SK-N-SH treated with all-trans-retinoic acid at 6 μM for 48 hours (cell line): ENCODE results near the gene GFRAL.
"Not testable (repeated sequence)": the region's sequence is repeated elsewhere in the genome, so short reads cannot be mapped to it uniquely, and the experiment has no call there.

Source experiments
- ATAC-seq: fragments of 200-7000 bp; cut with Tn5 transposase; 3 replicates; pipeline ENCODE4 v1.9.1; 2020; ENCODE audit warnings: mild to moderate bottlenecking, moderate library complexity
- BACH2 ChIP-seq: fragments of 250-450 bp; sonication (Bioruptor Pico); IDR thresholded peaks from 2 replicates; pipeline ENCODE4 v1.9.0; 2021; ENCODE audit warnings: mild to moderate bottlenecking, borderline replicate concordance
- CSDC2 ChIP-seq: fragments of 250-450 bp; sonication (Bioruptor Pico); IDR thresholded peaks from 2 replicates; pipeline ENCODE4 v1.5.0; 2020; ENCODE audit warnings: mild to moderate bottlenecking, moderate library complexity
- ESRRG ChIP-seq: fragments of 250-450 bp; sonication (Bioruptor Pico); IDR thresholded peaks from 2 replicates; pipeline ENCODE4 v1.6.1; 2021; ENCODE audit warnings: mild to moderate bottlenecking
- GLIS3 ChIP-seq: fragments of 250-450 bp; sonication (Bioruptor Pico); IDR thresholded peaks from 2 replicates; pipeline ENCODE4 v1.5.0; 2020; ENCODE audit warnings: mild to moderate bottlenecking, moderate library complexity
- ISL1 ChIP-seq: fragments of 250-450 bp; sonication (Bioruptor Pico); IDR thresholded peaks from 2 replicates; pipeline ENCODE4 v2.1.2; 2022; ENCODE audit warnings: mild to moderate bottlenecking, moderate library complexity
- OSR1 ChIP-seq: fragments of 250-450 bp; sonication (Bioruptor Pico); IDR thresholded peaks from 2 replicates; pipeline ENCODE4 v1.8.0; 2022; ENCODE audit warnings: moderate library complexity, mild to moderate bottlenecking, inconsistent platforms
- PATZ1 ChIP-seq: fragments of 250-450 bp; sonication (Bioruptor Pico); IDR thresholded peaks from 2 replicates; pipeline ENCODE4 v1.8.0; 2020; ENCODE audit warnings: mild to moderate bottlenecking, moderate library complexity, borderline replicate concordance
- POU6F1 ChIP-seq: fragments of 250-450 bp; sonication (Bioruptor Pico); IDR thresholded peaks from 2 replicates; pipeline ENCODE4 v1.8.0; 2021; ENCODE audit warnings: low read depth, mild to moderate bottlenecking, moderate library complexity, borderline replicate concordance
- RARB ChIP-seq: fragments of 250-450 bp; sonication (Bioruptor Pico); IDR thresholded peaks from 2 replicates; pipeline ENCODE4 v1.8.0; 2021; ENCODE audit warnings: mild to moderate bottlenecking, moderate library complexity
- SNAI2 ChIP-seq: fragments of 250-450 bp; sonication (Bioruptor Pico); IDR thresholded peaks from 2 replicates; pipeline ENCODE4 v1.5.0; 2020; ENCODE audit warnings: mild to moderate bottlenecking, moderate library complexity
- TCF4 ChIP-seq: fragments of 250-450 bp; sonication (Bioruptor Pico); IDR thresholded peaks from 2 replicates; pipeline ENCODE4 v1.8.0; 2021; ENCODE audit warnings: mild to moderate bottlenecking, moderate library complexity, borderline replicate concordance
- TOX ChIP-seq: fragments of 250-450 bp; sonication (Bioruptor Pico); IDR thresholded peaks from 2 replicates; pipeline ENCODE4 v1.8.0; 2021; ENCODE audit warnings: mild to moderate bottlenecking, moderate library complexity, borderline replicate concordance
- ZC3H10 ChIP-seq: fragments of 250-450 bp; sonication (Bioruptor Pico); IDR thresholded peaks from 2 replicates; pipeline ENCODE4 v1.5.1; 2021; ENCODE audit warnings: mild to moderate bottlenecking, moderate library complexity
- ZFP3 ChIP-seq: fragments of 250-450 bp; sonication (Bioruptor Pico); IDR thresholded peaks from 2 replicates; pipeline ENCODE4 v1.5.0; 2020; ENCODE audit warnings: mild to moderate bottlenecking, moderate library complexity
- ZFP30 ChIP-seq: fragments of 450-650 bp; formaldehyde crosslinking; IDR thresholded peaks from 2 replicates; pipeline ENCODE4 v1.5.0; 2022; ENCODE audit warnings: mild to moderate bottlenecking, moderate library complexity
- ZNF565 ChIP-seq: fragments of 450-650 bp; formaldehyde crosslinking; conservative IDR thresholded peaks from 2 replicates; pipeline ENCODE4 v1.5.0; 2020; ENCODE audit warnings: low read depth, mild to moderate bottlenecking, moderate library complexity
- ZNF70 ChIP-seq: fragments of 450-650 bp; formaldehyde crosslinking; IDR thresholded peaks from 2 replicates; pipeline ENCODE4 v1.5.0; 2020; ENCODE audit warnings: mild to moderate bottlenecking, moderate library complexity
- ZNF8 ChIP-seq: fragments of 450-650 bp; formaldehyde crosslinking; IDR thresholded peaks from 2 replicates; pipeline ENCODE4 v1.5.0; 2020; ENCODE audit warnings: mild to moderate bottlenecking, moderate library complexity
- TF ChIP-seq, protein P1 (sequence below): fragments of 250-450 bp; sonication (Bioruptor Pico); IDR thresholded peaks from 2 replicates; pipeline ENCODE4 v1.5.1; 2020; ENCODE audit warnings: low read depth, mild to moderate bottlenecking, moderate library complexity
- TF ChIP-seq, protein P2 (sequence below): fragments of 250-450 bp; sonication (Bioruptor Pico); IDR thresholded peaks from 2 replicates; pipeline ENCODE4 v1.5.0; 2020; ENCODE audit warnings: mild to moderate bottlenecking, moderate library complexity

The GFRAL gene

GRCh38 chr6:55290736-55291135 lies 36.5 kb upstream of the GFRAL start:
- no peak for ATAC-seq
- TF ChIP-seq ZFP3 (CRISPR knock-in tag) (no peak), BACH2 (CRISPR knock-in tag) (no peak), ZNF8 (CRISPR knock-in tag) (no peak), OSR1 (no peak), PATZ1 (CRISPR knock-in tag) (no peak), CSDC2 (no peak), ZNF565 (CRISPR knock-in tag) (no peak), SNAI2 (CRISPR knock-in tag) (no peak), TOX (no peak), ISL1 (CRISPR knock-in tag) (no peak), ZC3H10 (no peak), RARB (CRISPR knock-in tag) (no peak), ESRRG (CRISPR knock-in tag) (no peak), TCF4 (CRISPR knock-in tag) (no peak), POU6F1 (CRISPR knock-in tag) (no peak), GLIS3 (CRISPR knock-in tag) (no peak)
- TF ChIP-seq, protein P1, sequence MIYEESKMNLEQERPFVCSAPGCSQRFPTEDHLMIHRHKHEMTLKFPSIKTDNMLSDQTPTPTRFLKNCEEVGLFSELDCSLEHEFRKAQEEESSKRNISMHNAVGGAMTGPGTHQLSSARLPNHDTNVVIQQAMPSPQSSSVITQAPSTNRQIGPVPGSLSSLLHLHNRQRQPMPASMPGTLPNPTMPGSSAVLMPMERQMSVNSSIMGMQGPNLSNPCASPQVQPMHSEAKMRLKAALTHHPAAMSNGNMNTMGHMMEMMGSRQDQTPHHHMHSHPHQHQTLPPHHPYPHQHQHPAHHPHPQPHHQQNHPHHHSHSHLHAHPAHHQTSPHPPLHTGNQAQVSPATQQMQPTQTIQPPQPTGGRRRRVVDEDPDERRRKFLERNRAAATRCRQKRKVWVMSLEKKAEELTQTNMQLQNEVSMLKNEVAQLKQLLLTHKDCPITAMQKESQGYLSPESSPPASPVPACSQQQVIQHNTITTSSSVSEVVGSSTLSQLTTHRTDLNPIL (CRISPR knock-in tag) = no peak
- TF ChIP-seq, all 23 proteins: peak for 0

GRCh38 chr6:55293116-55293515 lies 34.2 kb upstream of the GFRAL start:
- ATAC-seq = no peak
- TF ChIP-seq BACH2 (CRISPR knock-in tag) = no peak
- TF ChIP-seq ZNF565 (CRISPR knock-in tag) = no peak
- no peak for TF ChIP-seq ISL1 (CRISPR knock-in tag)
- TF ChIP-seq GLIS3 (CRISPR knock-in tag) = no peak
- TF ChIP-seq TOX = no peak
- TF ChIP-seq ZFP30 = no peak
- no peak for TF ChIP-seq ZC3H10
- no peak for TF ChIP-seq SNAI2 (CRISPR knock-in tag)
- TF ChIP-seq, protein P2, sequence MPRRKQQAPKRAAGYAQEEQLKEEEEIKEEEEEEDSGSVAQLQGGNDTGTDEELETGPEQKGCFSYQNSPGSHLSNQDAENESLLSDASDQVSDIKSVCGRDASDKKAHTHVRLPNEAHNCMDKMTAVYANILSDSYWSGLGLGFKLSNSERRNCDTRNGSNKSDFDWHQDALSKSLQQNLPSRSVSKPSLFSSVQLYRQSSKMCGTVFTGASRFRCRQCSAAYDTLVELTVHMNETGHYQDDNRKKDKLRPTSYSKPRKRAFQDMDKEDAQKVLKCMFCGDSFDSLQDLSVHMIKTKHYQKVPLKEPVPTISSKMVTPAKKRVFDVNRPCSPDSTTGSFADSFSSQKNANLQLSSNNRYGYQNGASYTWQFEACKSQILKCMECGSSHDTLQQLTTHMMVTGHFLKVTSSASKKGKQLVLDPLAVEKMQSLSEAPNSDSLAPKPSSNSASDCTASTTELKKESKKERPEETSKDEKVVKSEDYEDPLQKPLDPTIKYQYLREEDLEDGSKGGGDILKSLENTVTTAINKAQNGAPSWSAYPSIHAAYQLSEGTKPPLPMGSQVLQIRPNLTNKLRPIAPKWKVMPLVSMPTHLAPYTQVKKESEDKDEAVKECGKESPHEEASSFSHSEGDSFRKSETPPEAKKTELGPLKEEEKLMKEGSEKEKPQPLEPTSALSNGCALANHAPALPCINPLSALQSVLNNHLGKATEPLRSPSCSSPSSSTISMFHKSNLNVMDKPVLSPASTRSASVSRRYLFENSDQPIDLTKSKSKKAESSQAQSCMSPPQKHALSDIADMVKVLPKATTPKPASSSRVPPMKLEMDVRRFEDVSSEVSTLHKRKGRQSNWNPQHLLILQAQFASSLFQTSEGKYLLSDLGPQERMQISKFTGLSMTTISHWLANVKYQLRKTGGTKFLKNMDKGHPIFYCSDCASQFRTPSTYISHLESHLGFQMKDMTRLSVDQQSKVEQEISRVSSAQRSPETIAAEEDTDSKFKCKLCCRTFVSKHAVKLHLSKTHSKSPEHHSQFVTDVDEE (CRISPR knock-in tag) = no peak
- TF ChIP-seq TCF4 (CRISPR knock-in tag) = no peak
- TF ChIP-seq ZNF70 (CRISPR knock-in tag) = no peak
- TF ChIP-seq PATZ1 (CRISPR knock-in tag) = no peak
- TF ChIP-seq OSR1 = no peak
- no peak for TF ChIP-seq RARB (CRISPR knock-in tag)

- ATAC-seq = not testable (repeated sequence)
Measured at GRCh38 chr6:55297214-55297613, 30.1 kb upstream of the GFRAL start.
